AG04450 (cell line): Measurements from ENCODE around the gene RETREG1. TPM values are rescaled to one million over a fixed set of nuclear protein-coding genes. Genes with fewer than 3 reads are reported as not detected.

ENCODE experiments used
- CTCF ChIA-PET: fragments of 300-600, 350-600 bp; formaldehyde crosslinking; extraction: SDS; loops from one replicate; lab custom pipeline; 2022; ENCODE audit warnings: antibody characterized with exemption, inconsistent platforms; lab: Charles Lee
- POLR2A ChIA-PET: fragments of 350-600 bp; formaldehyde crosslinking; extraction: SDS; loops from one replicate; lab custom pipeline; 2021; ENCODE audit warnings: antibody characterized with exemption, inconsistent platforms; lab: Yijun Ruan, JAX
- DNase-seq: peaks from one replicate; pipeline ENCODE4 v3.0.0-alpha.2; 2011; ENCODE audit warnings: low read depth, low spot score
- H3K27ac ChIP-seq: one replicate; pipeline ENCODE4 v1.5.1; 2012; ENCODE audit warnings: low read depth, low read length, control low read depth
- H3K27me3 ChIP-seq: one replicate; pipeline ENCODE4 v1.6.0; 2012; ENCODE audit warnings: low read length; ENCODE audit not compliant: control insufficient read depth, insufficient read depth
- H3K4me3 ChIP-seq: 2 replicates; pipeline ENCODE4 v1.5.1; 2011; ENCODE audit warnings: mild to moderate bottlenecking, low read depth, low read length, control low read depth
- H3K9me3 ChIP-seq: 2 replicates; pipeline ENCODE4 v1.5.1; 2012; ENCODE audit warnings: low read length; ENCODE audit not compliant: control insufficient read depth, insufficient read depth
- CTCF ChIP-seq: IDR thresholded peaks from 2 replicates; pipeline ENCODE4 v1.5.1; 2011; ENCODE audit warnings: low read depth, low read length, control low read depth, inconsistent platforms
- polyA plus RNA-seq: library from polyadenylated mRNA; depleted of rRNA; stranded (reverse); fragments of >200 nt; gene quantifications from 2 replicates; pipeline ENCODE4 v1.2.3, GENCODE V29; 2011

Gene RETREG1
- polyA plus RNA-seq, 1 experiment: 0.14 TPM

GRCh38 chr5:16551628-16552027, 65.2 kb downstream of the RETREG1 start:
- ChIA-PET CTCF (interaction anchor here (0.8 to 6.8 kb wide), 16 partner anchors 9 to 643 kb away, joined by 3 to 72 read pairs (median 8); no protein-coding TSS in a partner anchor), POLR2A (no interaction called here)
- no peak overlapping the region for H3K27ac ChIP-seq
- H3K27me3 ChIP-seq: peaks cover 4% of the 10 kb centered on the region
- TF ChIP-seq CTCF: no peak
- H3K9me3 ChIP-seq: no peaks in the 10 kb centered on the region
- H3K4me3 ChIP-seq: no peak overlapping the region
- no peak for DNase-seq

GRCh38 chr5:16550316-16550952, 66.4 kb downstream of the RETREG1 start:
- ChIA-PET POLR2A (no interaction called here), CTCF (interaction anchor here (0.9 to 6.8 kb wide), 19 partner anchors 9 to 390 kb away, joined by 3 to 72 read pairs (median 5); no protein-coding TSS in a partner anchor)
- H3K9me3 ChIP-seq: no peaks in the 10 kb centered on the region
- H3K27ac ChIP-seq: no peak overlapping the region
- peaks cover 6% of the 10 kb centered on the region for H3K27me3 ChIP-seq
- peak; percentile 81 for TF ChIP-seq CTCF
- no peak for DNase-seq
- H3K4me3 ChIP-seq: no peak overlapping the region

GRCh38 chr5:16549491-16550206, 67.1 kb downstream of the RETREG1 start:
- DNase-seq: no peak
- H3K4me3 ChIP-seq: no peak overlapping the region
- ChIA-PET CTCF (interaction anchor here (0.9 to 6.8 kb wide), 14 partner anchors 10 to 86 kb away, joined by 3 to 72 read pairs (median 4); no protein-coding TSS in a partner anchor), POLR2A (no interaction called here)
- H3K9me3 ChIP-seq: no peaks in the 10 kb centered on the region
- no peak overlapping the region for H3K27ac ChIP-seq
- TF ChIP-seq CTCF: no peak
- H3K27me3 ChIP-seq: peaks cover 6% of the 10 kb centered on the region

GRCh38 chr5:16548812-16549211, 68.0 kb downstream of the RETREG1 start:
- Histone ChIP-seq H3K27me3 (peaks cover 6% of the 10 kb centered on the region), H3K4me3 (no peak overlapping the region), H3K9me3 (no peaks in the 10 kb centered on the region), H3K27ac (no peak overlapping the region)
- CTCF ChIA-PET: interaction anchor here (0.5 to 6.8 kb wide), 5 partner anchors 10 to 769 kb away, joined by 3 to 72 read pairs (median 3); no protein-coding TSS in a partner anchor
- no peak for DNase-seq
- no peak for TF ChIP-seq CTCF
- POLR2A ChIA-PET: no interaction called here

- ChIA-PET CTCF (interaction anchor here (0.6 to 6.8 kb wide), 4 partner anchors 10 to 387 kb away, joined by 3 to 72 read pairs (median 4); no protein-coding TSS in a partner anchor), POLR2A (no interaction called here)
- DNase-seq: no peak
- no peak overlapping the region for H3K27ac ChIP-seq
- H3K9me3 ChIP-seq: no peaks in the 10 kb centered on the region
- peaks cover 6% of the 10 kb centered on the region for H3K27me3 ChIP-seq
- no peak overlapping the region for H3K4me3 ChIP-seq
- TF ChIP-seq CTCF: no peak
Observed at GRCh38 chr5:16548115-16548514, 68.7 kb downstream of the RETREG1 start.
